GM19193 (cell line): ENCODE results near the gene SLC38A2.

Source experiments
- POLR2A ChIP-seq: IDR thresholded peaks from 4 replicates; pipeline ENCODE4 v1.6.1; 2011; ENCODE audit not compliant: insufficient read depth, insufficient read length; ENCODE audit errors: extremely low read depth

SLC38A2 gene

GRCh38 chr12:46401662-46402061, 29.1 kb upstream of the SLC38A2 start:
- no peak for TF ChIP-seq POLR2A

- TF ChIP-seq POLR2A = no peak
Observed at GRCh38 chr12:46400406-46400805, 27.8 kb upstream of the SLC38A2 start.

GRCh38 chr12:46396826-46397225, 24.3 kb upstream of the SLC38A2 start:
- no peak for TF ChIP-seq POLR2A

GRCh38 chr12:46395388-46395787, 22.8 kb upstream of the SLC38A2 start:
- no peak for TF ChIP-seq POLR2A

GRCh38 chr12:46391630-46392029, 19.1 kb upstream of the SLC38A2 start:
- no peak for TF ChIP-seq POLR2A

- TF ChIP-seq POLR2A = no peak
Observed at GRCh38 chr12:46390881-46391280, 18.3 kb upstream of the SLC38A2 start.

GRCh38 chr12:46390304-46390703, 17.7 kb upstream of the SLC38A2 start:
- no peak for TF ChIP-seq POLR2A

GRCh38 chr12:46389031-46389616, 16.6 kb upstream of the SLC38A2 start:
- no peak for TF ChIP-seq POLR2A

- no peak for TF ChIP-seq POLR2A
Observed at GRCh38 chr12:46388427-46389021, 16.0 kb upstream of the SLC38A2 start.

- peak; percentile 43 for TF ChIP-seq POLR2A
Observed at GRCh38 chr12:46387670-46388069, 15.1 kb upstream of the SLC38A2 start.

GRCh38 chr12:46386877-46387629, 14.5 kb upstream of the SLC38A2 start:
- TF ChIP-seq POLR2A = peak; percentile 17

- TF ChIP-seq POLR2A = no peak
Observed at GRCh38 chr12:46386360-46386867, 13.8 kb upstream of the SLC38A2 start.

- no peak for TF ChIP-seq POLR2A
Observed at GRCh38 chr12:46385438-46385837, 12.9 kb upstream of the SLC38A2 start.

- TF ChIP-seq POLR2A = no peak
Observed at GRCh38 chr12:46384451-46385309, 12.1 kb upstream of the SLC38A2 start.
